Stimulated activated CD8-positive, alpha-beta memory T cell treated with anti-CD3 and anti-CD28 coated beads, Interleukin-4, amount 100 ng/mL, for 1 hour (primary cell): ENCODE measurements around the gene MLNR.

Experiments used
- DNase-seq, 2 donors: peaks; one replicate each; pipeline ENCODE4 v3.0.0-alpha.2; 2020; ENCODE audit warnings: low read depth in 2 of 2, low spot score in 1 of 2

Gene MLNR

GRCh38 chr13:49225223-49226042 lies 5.3 kb downstream of the MLNR start:
- DNase-seq: no peak

- no peak for DNase-seq
Observed at GRCh38 chr13:49226613-49227012, 6.5 kb downstream of the MLNR start.

GRCh38 chr13:49234741-49235140 lies 14.6 kb downstream of the MLNR start:
- DNase-seq: no peak

- no peak for DNase-seq
Observed at GRCh38 chr13:49235856-49236431, 15.8 kb downstream of the MLNR start.

- no peak for DNase-seq
Observed at GRCh38 chr13:49238621-49239020, 18.5 kb downstream of the MLNR start.

GRCh38 chr13:49240017-49240416 lies 19.9 kb downstream of the MLNR start:
- DNase-seq: no peak

GRCh38 chr13:49241296-49241695 lies 21.2 kb downstream of the MLNR start:
- DNase-seq: no peak

GRCh38 chr13:49245101-49245500 lies 25.0 kb downstream of the MLNR start:
- no peak for DNase-seq

- DNase-seq: no peak
Observed at GRCh38 chr13:49246850-49247642, 26.9 kb downstream of the MLNR start.

GRCh38 chr13:49247643-49248621 lies 27.8 kb downstream of the MLNR start, which contains the start of gene CDADC1:
CDADC1 (plus strand) TSS chr13:49247925; CDS start chr13:49248038, 113 bp downstream.
- peak; percentile 84 to 87 for DNase-seq

- no peak for DNase-seq
Observed at GRCh38 chr13:49248622-49249002, 28.5 kb downstream of the MLNR start.

GRCh38 chr13:49251326-49251725 lies 31.2 kb downstream of the MLNR start:
- DNase-seq: no peak

- no peak for DNase-seq
Observed at GRCh38 chr13:49253310-49253709, 33.2 kb downstream of the MLNR start.

GRCh38 chr13:49254007-49254406 lies 33.9 kb downstream of the MLNR start:
- no peak for DNase-seq

- no peak for DNase-seq
Observed at GRCh38 chr13:49256841-49257240, 36.7 kb downstream of the MLNR start.

- no peak for DNase-seq
Observed at GRCh38 chr13:49258089-49258796, 38.1 kb downstream of the MLNR start.

GRCh38 chr13:49259586-49259985 lies 39.4 kb downstream of the MLNR start:
- no peak for DNase-seq

GRCh38 chr13:49262634-49263033 lies 42.5 kb downstream of the MLNR start:
- DNase-seq: no peak

- no peak for DNase-seq
Observed at GRCh38 chr13:49265822-49266221, 45.7 kb downstream of the MLNR start.

- no peak for DNase-seq
Observed at GRCh38 chr13:49271264-49271663, 51.1 kb downstream of the MLNR start.
